Liver (tissue), 9 donors: ENCODE results near the gene ZXDC. TPM values are rescaled to one million over a fixed set of nuclear protein-coding genes. Genes with fewer than 3 reads are reported as not detected.

ENCODE experiments used
- DNase-seq: peaks from one replicate; pipeline ENCODE4 v3.0.0-alpha.2; 2017; ENCODE audit warnings: low spot score
- H3K27ac ChIP-seq, 2 donors: one replicate each; pipeline ENCODE4 v1.7.0; 2013; ENCODE audit warnings: inconsistent platforms in 2 of 2, low read length in 2 of 2, control low read depth in 1 of 2, low read depth in 1 of 2, mild to moderate bottlenecking in 1 of 2
- H3K27me3 ChIP-seq, 4 donors: one replicate each; pipeline versions ENCODE4 v1.6.1 to v1.7.0; 2013; ENCODE audit warnings: low read length in 3 of 4, inconsistent platforms in 1 of 4, mild to moderate bottlenecking in 1 of 4, moderate library complexity in 1 of 4; ENCODE audit not compliant: control insufficient read depth in 4 of 4, insufficient read depth in 4 of 4
- H3K36me3 ChIP-seq, 4 donors: one replicate each; pipeline versions ENCODE4 v1.6.1 to v1.7.0; 2013; ENCODE audit warnings: low read length in 3 of 4, mild to moderate bottlenecking in 3 of 4, low read depth in 1 of 4, moderate library complexity in 1 of 4; ENCODE audit not compliant: control insufficient read depth in 4 of 4, insufficient read depth in 3 of 4
- H3K4me1 ChIP-seq, 4 donors: one replicate each; pipeline versions ENCODE4 v1.6.1 to v1.7.0; 2013; ENCODE audit warnings: low read length in 3 of 4, mild to moderate bottlenecking in 3 of 4, moderate library complexity in 1 of 4; ENCODE audit not compliant: control insufficient read depth in 4 of 4, insufficient read depth in 4 of 4
- H3K4me3 ChIP-seq, 3 donors: one replicate each; pipeline versions ENCODE4 v1.6.1 to v1.7.0; 2013; ENCODE audit warnings: low read length in 3 of 3, control low read depth in 1 of 3, low read depth in 1 of 3, mild to moderate bottlenecking in 1 of 3
- H3K9ac ChIP-seq, 2 donors: one replicate each; pipeline ENCODE4 v1.7.0; 2013; ENCODE audit warnings: low read length in 2 of 2, mild to moderate bottlenecking in 2 of 2, moderate library complexity in 2 of 2, control low read depth in 1 of 2, low read depth in 1 of 2
- H3K9me3 ChIP-seq, 4 donors: one replicate each; pipeline versions ENCODE4 v1.6.1 to v1.7.0; 2013; ENCODE audit warnings: low read length in 3 of 4; ENCODE audit not compliant: control insufficient read depth in 4 of 4
- ATF3 ChIP-seq: IDR thresholded peaks from 2 replicates; pipeline ENCODE4 v1.6.1; 2016; ENCODE audit warnings: antibody characterized with exemption
- CTCF ChIP-seq: fragments of 150-350 bp; IDR thresholded peaks from 2 replicates; pipeline ENCODE4 v1.5.1; 2017; ENCODE audit warnings: improper control_type of control experiment, low read depth, low read length; ENCODE audit not compliant: missing input control
- EGR1 ChIP-seq, 2 donors: IDR thresholded peaks; 2 replicates each; pipeline ENCODE4 v1.6.1; 2016 to 2018; ENCODE audit warnings: antibody characterized with exemption in 2 of 2, low read depth in 2 of 2
- FOXA1 ChIP-seq: IDR thresholded peaks from 2 replicates; pipeline ENCODE4 v1.6.1; 2016; ENCODE audit warnings: antibody characterized with exemption
- FOXA2 ChIP-seq: IDR thresholded peaks from 2 replicates; pipeline ENCODE4 v1.6.1; 2016; ENCODE audit warnings: antibody characterized with exemption
- GABPA ChIP-seq, 2 donors: IDR thresholded peaks in 1 of 2; conservative IDR thresholded peaks in 1 of 2; 2 replicates each; pipeline ENCODE4 v1.6.1; 2016; ENCODE audit warnings: antibody characterized with exemption in 2 of 2, mild to moderate bottlenecking in 1 of 2, moderate library complexity in 1 of 2
- HNF4A ChIP-seq, 2 donors: conservative IDR thresholded peaks; 2 replicates each; pipeline ENCODE4 v1.6.1; 2016; ENCODE audit warnings: antibody characterized with exemption in 2 of 2, mild to moderate bottlenecking in 2 of 2
- HNF4G ChIP-seq: IDR thresholded peaks from 2 replicates; pipeline ENCODE4 v1.6.1; 2016; ENCODE audit warnings: antibody characterized with exemption
- JUND ChIP-seq, 2 donors: IDR thresholded peaks; 2 replicates each; pipeline ENCODE4 v1.6.1; 2016; ENCODE audit warnings: antibody characterized with exemption in 2 of 2
- MAX ChIP-seq: IDR thresholded peaks from 2 replicates; pipeline ENCODE4 v1.6.1; 2016; ENCODE audit warnings: antibody characterized with exemption
- NR2F2 ChIP-seq: IDR thresholded peaks from 2 replicates; pipeline ENCODE4 v1.6.1; 2016; ENCODE audit warnings: antibody characterized with exemption
- RAD21 ChIP-seq, 2 donors: IDR thresholded peaks; 2 replicates each; pipeline ENCODE4 v1.6.1; 2016; ENCODE audit warnings: antibody characterized with exemption in 2 of 2, mild to moderate bottlenecking in 2 of 2
- REST ChIP-seq: IDR thresholded peaks from 2 replicates; pipeline ENCODE4 v1.6.1; 2016; ENCODE audit warnings: antibody characterized with exemption, mild to moderate bottlenecking
- RXRA ChIP-seq, 2 donors: IDR thresholded peaks; 2 replicates each; pipeline ENCODE4 v1.6.1; 2017 to 2018; ENCODE audit warnings: antibody characterized with exemption in 2 of 2, mild to moderate bottlenecking in 1 of 2
- SP1 ChIP-seq: IDR thresholded peaks from 2 replicates; pipeline ENCODE4 v1.6.1; 2018; ENCODE audit warnings: antibody characterized with exemption, mild to moderate bottlenecking
- TAF1 ChIP-seq: conservative IDR thresholded peaks from 2 replicates; pipeline ENCODE4 v1.6.1; 2016; ENCODE audit warnings: antibody characterized with exemption, mild to moderate bottlenecking
- YY1 ChIP-seq: IDR thresholded peaks from 2 replicates; pipeline ENCODE4 v1.6.1; 2016; ENCODE audit warnings: antibody characterized with exemption, mild to moderate bottlenecking
- ZBTB33 ChIP-seq: IDR thresholded peaks from 2 replicates; pipeline ENCODE4 v1.6.1; 2016; ENCODE audit warnings: antibody characterized with exemption
- WGBS: extraction: QIAGEN DNeasy Blood & Tissue Kit; methylation state at CpG from one replicate; pipeline ENCODE4 v1.1.7; 2013; 5-methylcytosine and 5-hydroxymethylcytosine counted together
- polyA plus RNA-seq, 2 donors: library from polyadenylated mRNA; stranded (reverse) in 1 of 2; unstranded in 1 of 2; fragments of 200-250 nt in 1 of 2; fragments of >200 nt in 1 of 2; fragmentation: Nextera tagmentation in 1 of 2; extraction: Ambion mirVana in 1 of 2; gene quantifications; one replicate each; pipeline versions ENCODE4 v1.2.1 to v1.2.3, GENCODE V29; 2013 to 2015
- total RNA-seq, 2 donors: library from RNA; depleted of rRNA; stranded (reverse); fragments of >200 nt; gene quantifications; one replicate each; pipeline ENCODE4 v1.2.3, GENCODE V29; 2014
- donor health status: healthy.
- donor health status: healthy.
- donor health status: healthy.
- donor health status: healthy.
- donor health status: healthy.

ZXDC gene
- total and polyA plus RNA-seq, 4 donors, result 7.0 to 42.3 (median 13.9) TPM

GRCh38 chr3:126401611-126402160, 74.0 kb downstream of the ZXDC start:
- H3K9me3 ChIP-seq, result no peaks in the 10 kb centered on the region
- H3K4me3 ChIP-seq, result no peak overlapping the region
- no peaks in the 10 kb centered on the region for H3K27me3 ChIP-seq
- H3K27ac ChIP-seq, result no peak overlapping the region
- no peaks in the 10 kb centered on the region for H3K4me1 ChIP-seq
- DNase-seq, result no peak
- no peak overlapping the region for H3K9ac ChIP-seq
- TF ChIP-seq REST, result no peak
- TF ChIP-seq FOXA2, result no peak
- no peak for TF ChIP-seq FOXA1
- no peak for TF ChIP-seq ATF3
- TF ChIP-seq SP1, result no peak
- no peak for TF ChIP-seq RXRA (IDR thresholded peaks at IDR 0.05)
- 80% methylated on average over 8 of the region's 8 CpGs for WGBS
- H3K36me3 ChIP-seq, result no peaks in the 10 kb centered on the region

GRCh38 chr3:126399756-126400155, 75.9 kb downstream of the ZXDC start:
- Histone ChIP-seq H3K27ac (no peak overlapping the region), H3K9ac (no peak overlapping the region), H3K36me3 (no peaks in the 10 kb centered on the region), H3K4me1 (no peaks in the 10 kb centered on the region), H3K4me3 (no peak overlapping the region), H3K27me3 (peaks cover 0 to 2% (median 0%) of the 10 kb centered on the region in 4 donors), H3K9me3 (no peaks in the 10 kb centered on the region)
- no peak for DNase-seq
- no peak for TF ChIP-seq RAD21 (IDR thresholded peaks at IDR 0.05)
- no peak for TF ChIP-seq FOXA2
- no peak for TF ChIP-seq ZBTB33
- TF ChIP-seq REST, result no peak
- no peak for TF ChIP-seq YY1
- no peak for TF ChIP-seq JUND (IDR thresholded peaks at IDR 0.05)
- TF ChIP-seq HNF4A (conservative IDR thresholded peaks at IDR 0.05), result no peak
- no peak for TF ChIP-seq EGR1 (IDR thresholded peaks at IDR 0.05; ENCODE audit: low read depth in 2 of 2)
- TF ChIP-seq ATF3, result no peak
- TF ChIP-seq HNF4G, result no peak
- TF ChIP-seq RXRA (IDR thresholded peaks at IDR 0.05), result no peak
- no peak for TF ChIP-seq SP1
- no peak for TF ChIP-seq CTCF
- no peak for TF ChIP-seq TAF1
- no peak for TF ChIP-seq MAX
- TF ChIP-seq FOXA1, result no peak
- TF ChIP-seq NR2F2, result no peak
- TF ChIP-seq GABPA (IDR thresholded peaks at IDR 0.05 in 1 of 2, conservative IDR thresholded peaks at IDR 0.05 in 1 of 2), result no peak
- 94% methylated on average over 4 of the region's 4 CpGs for WGBS
